Prostate gland (tissue), 2 donors: ENCODE data around the gene ROBO1. TPM values are rescaled to one million over a fixed set of nuclear protein-coding genes. Genes with fewer than 3 reads are reported as not detected.
A peak's percentile ranks its signal among the peaks of the same experiment; 100 is the strongest.
"Not testable (repeated sequence)": the region's sequence is repeated elsewhere in the genome, so short reads cannot be mapped to it uniquely, and the experiment has no call there.

Experiments
- DNase-seq: peaks from one replicate; pipeline ENCODE4 v3.0.0-alpha.2; 2019; ENCODE audit warnings: low spot score
- H3K27ac ChIP-seq, 2 donors: fragments of 200-600 bp; sonication (generic); 2 replicates each; pipeline ENCODE4 v1.5.1; 2017 to 2019
- H3K27me3 ChIP-seq: fragments of 200-600 bp; sonication (generic); replicated peaks from 2 replicates; pipeline ENCODE4 v1.5.1; 2019; ENCODE audit not compliant: insufficient read depth
- H3K36me3 ChIP-seq, 2 donors: fragments of 200-600 bp; sonication (generic); 1 replicate in 1 of 2; 2 replicates in 1 of 2; pipeline versions ENCODE4 v1.5.1 to v1.8.1; 2017 to 2019
- H3K4me1 ChIP-seq: fragments of 200-600 bp; sonication (generic); replicated peaks from 2 replicates; pipeline ENCODE4 v1.5.1; 2019
- H3K4me3 ChIP-seq, 2 donors: fragments of 200-600 bp; sonication (generic); 2 replicates each; pipeline ENCODE4 v1.5.1; 2017 to 2019
- H3K9me3 ChIP-seq: fragments of 200-600 bp; sonication (generic); 2 replicates; pipeline ENCODE4 v1.5.1; 2017
- POLR2A ChIP-seq: fragments of 450-650 bp; IDR thresholded peaks from one replicate; pipeline ENCODE4 v1.6.1; 2016; ENCODE audit warnings: antibody characterized with exemption, mild to moderate bottlenecking
- POLR2AphosphoS5 ChIP-seq: sonication (generic); formaldehyde crosslinking; IDR thresholded peaks from one replicate; pipeline ENCODE4 v1.6.1; 2017; ENCODE audit warnings: antibody characterized with exemption
- WGBS: methylation state at CpG from one replicate; pipeline ENCODE4 v1.1.5; 2018; 5-methylcytosine and 5-hydroxymethylcytosine counted together
- intact Hi-C: fragments of 100-400 bp; cut with DNase I; formaldehyde crosslinking; loops from one replicate; pipeline ENCODE4 v1.14.2; 2022
- total RNA-seq, 2 donors: library from RNA; depleted of rRNA; stranded (reverse); fragments of >200 nt; gene quantifications; one replicate each; pipeline ENCODE4 v1.1.0, GENCODE V29; 2016
- TF ChIP-seq, protein P1 (sequence below), 4 experiments: fragments of 200-600 bp in 2 of 4; fragments of 450-650 bp in 2 of 4; sonication (generic) in 2 of 4; IDR thresholded peaks; 1 replicate in 3 of 4; 2 replicates in 1 of 4; pipeline ENCODE4 v1.5.1; 2016 to 2019; ENCODE audit warnings: antibody characterized with exemption in 4 of 4, mild to moderate bottlenecking in 2 of 4, moderate library complexity in 2 of 4

Gene ROBO1
- total RNA-seq, 2 donors from 2014 or later = 37.6 to 50.8 TPM

GRCh38 chr3:79517766-79518413 lies 249.9 kb downstream of the ROBO1 start:
- 38% methylated on average over 2 of the region's 2 CpGs for WGBS
- intact Hi-C loops = no loop called here
- DNase-seq = no peak

GRCh38 chr3:79516795-79517194 lies 251.0 kb downstream of the ROBO1 start:
- TF ChIP-seq POLR2AphosphoS5 (no peak), POLR2A (no peak)
- TF ChIP-seq, protein P1, sequence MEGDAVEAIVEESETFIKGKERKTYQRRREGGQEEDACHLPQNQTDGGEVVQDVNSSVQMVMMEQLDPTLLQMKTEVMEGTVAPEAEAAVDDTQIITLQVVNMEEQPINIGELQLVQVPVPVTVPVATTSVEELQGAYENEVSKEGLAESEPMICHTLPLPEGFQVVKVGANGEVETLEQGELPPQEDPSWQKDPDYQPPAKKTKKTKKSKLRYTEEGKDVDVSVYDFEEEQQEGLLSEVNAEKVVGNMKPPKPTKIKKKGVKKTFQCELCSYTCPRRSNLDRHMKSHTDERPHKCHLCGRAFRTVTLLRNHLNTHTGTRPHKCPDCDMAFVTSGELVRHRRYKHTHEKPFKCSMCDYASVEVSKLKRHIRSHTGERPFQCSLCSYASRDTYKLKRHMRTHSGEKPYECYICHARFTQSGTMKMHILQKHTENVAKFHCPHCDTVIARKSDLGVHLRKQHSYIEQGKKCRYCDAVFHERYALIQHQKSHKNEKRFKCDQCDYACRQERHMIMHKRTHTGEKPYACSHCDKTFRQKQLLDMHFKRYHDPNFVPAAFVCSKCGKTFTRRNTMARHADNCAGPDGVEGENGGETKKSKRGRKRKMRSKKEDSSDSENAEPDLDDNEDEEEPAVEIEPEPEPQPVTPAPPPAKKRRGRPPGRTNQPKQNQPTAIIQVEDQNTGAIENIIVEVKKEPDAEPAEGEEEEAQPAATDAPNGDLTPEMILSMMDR (IDR thresholded peaks at IDR 0.05) = no peak
- H3K36me3 ChIP-seq = no peaks in the 10 kb centered on the region
- no peaks in the 10 kb centered on the region for H3K9me3 ChIP-seq
- H3K4me1 ChIP-seq = no peaks in the 10 kb centered on the region
- no peak overlapping the region for H3K4me3 ChIP-seq
- no peaks in the 10 kb centered on the region for H3K27me3 ChIP-seq
- no peak for DNase-seq
- H3K27ac ChIP-seq = no peak overlapping the region
- intact Hi-C loops = no loop called here
- 74% methylated on average over 4 of the region's 4 CpGs for WGBS

More at GRCh38 chr3:79517766-79518413, 249.9 kb downstream of the ROBO1 start:
- TF ChIP-seq, protein P1 (IDR thresholded peaks at IDR 0.05) = peak in 1 of 4 experiments; percentile 36
- TF ChIP-seq POLR2A = no peak
- Histone ChIP-seq H3K4me1 (no peaks in the 10 kb centered on the region), H3K27me3 (no peaks in the 10 kb centered on the region), H3K4me3 (no peak overlapping the region), H3K27ac (no peak overlapping the region), H3K36me3 (no peaks in the 10 kb centered on the region), H3K9me3 (no peaks in the 10 kb centered on the region)

DNA sequence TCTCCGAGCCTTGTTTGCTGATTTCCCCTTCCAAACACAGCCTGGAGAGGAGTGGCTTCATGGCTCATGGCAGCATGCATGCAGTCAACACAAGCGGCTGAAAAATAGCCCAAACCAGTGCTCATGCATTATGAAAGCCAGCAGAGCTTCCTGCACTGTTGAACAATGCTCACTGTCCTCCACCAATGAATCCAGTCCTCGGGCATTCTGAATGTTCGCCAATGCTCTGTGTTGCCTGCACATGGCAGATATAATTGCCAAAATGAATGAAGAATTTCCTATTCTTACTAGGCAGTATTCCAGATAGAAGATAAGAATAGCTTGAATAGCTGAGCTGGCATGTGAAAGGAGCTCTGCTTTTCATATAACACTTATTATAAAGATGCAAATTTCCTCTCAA lies 252.7 kb downstream of the ROBO1 start:
- TF ChIP-seq POLR2A (no peak), POLR2AphosphoS5 (no peak)
- TF ChIP-seq, protein P1 (IDR thresholded peaks at IDR 0.05) = no peak
- Histone ChIP-seq H3K36me3 (no peaks in the 10 kb centered on the region), H3K27me3 (no peaks in the 10 kb centered on the region), H3K9me3 (no peaks in the 10 kb centered on the region), H3K27ac (no peak overlapping the region), H3K4me3 (no peak overlapping the region), H3K4me1 (no peaks in the 10 kb centered on the region)
- 29% methylated on average over 4 of the region's 4 CpGs for WGBS
- intact Hi-C loops = no loop called here
- no peak for DNase-seq

DNA sequence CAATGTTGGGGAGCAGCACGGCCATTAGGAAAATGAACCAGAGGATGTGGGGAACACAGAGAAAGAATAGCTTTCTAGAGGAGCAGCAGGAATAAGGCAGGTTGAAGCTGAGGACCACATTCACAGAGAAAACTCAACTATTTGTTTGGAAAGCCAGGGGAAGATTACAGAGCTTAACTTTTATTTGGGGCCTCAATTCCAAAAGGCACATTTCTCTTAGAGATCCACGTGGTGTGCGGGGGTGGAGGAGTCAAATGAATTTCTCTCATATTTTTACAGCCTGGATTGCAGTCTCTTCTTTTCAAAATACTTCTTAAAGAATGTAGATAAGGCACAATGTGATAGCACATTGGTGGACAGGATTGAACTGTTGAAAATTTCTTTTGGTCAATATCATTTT lies 253.7 kb downstream of the ROBO1 start:
- no peak overlapping the region for H3K27ac ChIP-seq
- no peaks in the 10 kb centered on the region for H3K27me3 ChIP-seq
- WGBS = 81% methylated on average over 3 of the region's 3 CpGs
- H3K36me3 ChIP-seq = no peaks in the 10 kb centered on the region
- no peaks in the 10 kb centered on the region for H3K9me3 ChIP-seq
- no peak for DNase-seq
- no peaks in the 10 kb centered on the region for H3K4me1 ChIP-seq
- TF ChIP-seq POLR2AphosphoS5 (no peak), POLR2A (no peak)
- TF ChIP-seq, protein P1 (IDR thresholded peaks at IDR 0.05) = no peak
- intact Hi-C loops = no loop called here
- H3K4me3 ChIP-seq = no peak overlapping the region

DNA sequence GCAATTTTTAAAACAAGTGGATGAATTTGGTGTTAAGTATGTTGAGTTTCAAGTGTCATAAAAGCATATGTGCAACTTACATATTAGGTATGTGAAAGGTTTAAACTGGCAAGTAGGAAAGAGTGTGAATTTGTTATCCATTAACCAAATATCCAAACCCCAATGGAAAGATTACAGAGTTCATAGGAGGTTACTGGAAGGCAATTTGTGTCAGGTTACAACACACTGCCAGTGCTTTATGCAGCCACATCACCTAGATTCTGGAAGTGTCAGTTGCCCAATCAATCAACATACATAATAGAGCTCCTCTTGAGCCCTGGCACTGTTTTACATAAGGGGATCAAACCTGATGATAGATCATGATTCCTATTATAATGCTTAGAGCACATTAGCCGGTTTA lies 261.0 kb downstream of the ROBO1 start:
- intact Hi-C loops = no loop called here
- no peak overlapping the region for H3K4me3 ChIP-seq
- no peak for DNase-seq
- no peaks in the 10 kb centered on the region for H3K4me1 ChIP-seq
- 100% methylated on average over 1 of the region's 1 CpG for WGBS
- H3K36me3 ChIP-seq = no peaks in the 10 kb centered on the region
- no peaks in the 10 kb centered on the region for H3K9me3 ChIP-seq
- no peaks in the 10 kb centered on the region for H3K27me3 ChIP-seq
- no peak for TF ChIP-seq POLR2AphosphoS5
- TF ChIP-seq, protein P1 (IDR thresholded peaks at IDR 0.05) = no peak
- TF ChIP-seq POLR2A = no peak
- H3K27ac ChIP-seq = no peak overlapping the region

DNA sequence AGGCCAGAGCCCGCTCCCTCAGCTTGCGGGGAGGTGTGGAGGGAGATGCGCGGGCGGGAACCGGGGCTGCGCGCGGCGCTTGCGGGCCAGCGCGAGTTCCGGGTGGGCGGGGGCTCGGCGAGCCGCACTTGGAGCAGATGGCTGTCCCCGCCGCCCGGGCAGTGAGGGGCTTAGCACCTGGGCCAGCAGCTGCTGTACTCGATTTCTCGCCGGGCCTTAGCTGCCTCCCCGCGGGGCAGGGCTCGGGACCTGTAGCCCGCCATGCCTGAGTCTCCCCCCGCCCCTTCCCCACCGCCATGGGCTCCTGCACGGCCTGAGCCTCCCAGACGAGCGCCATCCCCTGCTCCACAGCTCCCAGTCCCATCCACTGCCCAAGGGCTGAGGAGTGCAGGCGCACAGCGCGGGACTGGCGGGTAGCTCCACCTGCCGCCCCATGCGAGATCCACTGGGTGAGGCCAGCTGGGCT lies 265.5 kb downstream of the ROBO1 start:
- H3K4me1 ChIP-seq, H3K9me3 ChIP-seq, H3K4me3 ChIP-seq, DNase-seq, intact Hi-C loops, H3K36me3 ChIP-seq, H3K27me3 ChIP-seq, H3K27ac ChIP-seq: not testable (repeated sequence)
- WGBS = 96% methylated on average over 27 of the region's 39 CpGs
